DMS53 (cell line): ENCODE data around the gene MAGEA9B.
"Not testable (repeated sequence)": the region's sequence is repeated elsewhere in the genome, so short reads cannot be mapped to it uniquely, and the experiment has no call there.

Source experiments
- DNase-seq: peaks from one replicate; lab custom pipeline; 2025; lab: John Stamatoyannopoulos, UW

MAGEA9B gene

GRCh38 chrX:149534926-149535602 lies 52.2 kb downstream of the MAGEA9B start:
- not testable (repeated sequence) for DNase-seq

- not testable (repeated sequence) for DNase-seq
Observed at GRCh38 chrX:149533999-149534398, 53.3 kb downstream of the MAGEA9B start.

GRCh38 chrX:149532868-149533267 lies 54.4 kb downstream of the MAGEA9B start:
- DNase-seq, result not testable (repeated sequence)
